ENCODE results near the gene LSM4. TPM values are rescaled to one million over a fixed set of nuclear protein-coding genes. Genes with fewer than 3 reads are reported as not detected.

The LSM4 gene
- total and polyA plus RNA-seq, 2 of the 13 experiments (the other 11 are each of a cell fraction or from before 2014, with no cell fraction given), result 65.8 to 166 TPM

DNA sequence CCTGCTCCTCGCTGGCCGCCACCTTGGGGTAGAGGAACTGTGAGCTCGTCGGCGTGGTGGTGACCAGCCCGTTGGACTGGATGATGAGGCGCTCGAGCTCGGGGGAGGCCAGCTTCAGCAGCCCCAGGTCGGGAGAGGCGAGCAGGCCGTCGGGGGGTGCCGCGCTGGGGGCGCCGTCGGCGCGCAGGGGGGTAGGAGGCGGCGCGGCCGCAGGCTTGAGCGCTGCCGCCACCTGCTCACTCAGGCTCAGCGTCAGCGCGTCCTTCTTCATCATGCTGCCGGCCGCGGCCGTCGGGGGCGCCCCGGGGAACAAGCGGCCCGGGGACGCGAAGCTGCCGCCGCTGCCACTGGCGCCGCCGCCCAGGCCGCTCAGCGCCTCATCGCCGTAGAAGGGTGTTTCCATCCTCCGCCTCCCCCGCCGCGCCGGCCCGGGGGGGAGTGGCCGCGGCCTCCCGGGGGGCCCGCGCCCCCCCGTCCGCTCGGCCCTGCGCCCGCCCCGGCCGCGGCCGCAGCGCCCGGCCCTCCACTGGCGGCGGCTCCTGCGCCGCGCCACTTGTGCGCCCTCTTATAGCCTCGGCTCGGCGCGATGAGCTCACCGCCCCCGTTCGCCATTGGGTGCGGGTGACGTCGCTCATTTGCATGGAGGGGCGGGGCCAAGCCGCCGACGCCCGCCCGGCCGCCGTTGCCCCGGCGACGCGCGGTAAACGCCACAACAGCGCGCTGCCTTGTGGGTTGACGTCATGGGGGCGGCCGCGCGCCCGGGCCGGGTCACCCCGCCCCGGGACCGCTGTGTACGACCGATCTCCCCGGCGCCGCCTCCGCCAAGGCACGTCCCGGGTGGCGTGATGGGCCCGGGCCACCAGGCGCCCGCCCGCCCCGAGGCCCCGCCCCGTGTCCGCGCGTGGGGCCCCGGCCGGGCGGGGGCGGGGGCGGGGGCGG is 41.5 kb downstream of the LSM4 start, which contains the start of gene JUND (continued):
- TF ChIP-seq, protein P1, sequence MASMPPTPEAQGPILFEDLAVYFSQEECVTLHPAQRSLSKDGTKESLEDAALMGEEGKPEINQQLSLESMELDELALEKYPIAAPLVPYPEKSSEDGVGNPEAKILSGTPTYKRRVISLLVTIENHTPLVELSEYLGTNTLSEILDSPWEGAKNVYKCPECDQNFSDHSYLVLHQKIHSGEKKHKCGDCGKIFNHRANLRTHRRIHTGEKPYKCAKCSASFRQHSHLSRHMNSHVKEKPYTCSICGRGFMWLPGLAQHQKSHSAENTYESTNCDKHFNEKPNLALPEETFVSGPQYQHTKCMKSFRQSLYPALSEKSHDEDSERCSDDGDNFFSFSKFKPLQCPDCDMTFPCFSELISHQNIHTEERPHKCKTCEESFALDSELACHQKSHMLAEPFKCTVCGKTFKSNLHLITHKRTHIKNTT (CRISPR knock-in tag; IDR thresholded peaks at IDR 0.05), result no peak
- TF ChIP-seq GFI1 (CRISPR knock-in tag; IDR thresholded peaks at IDR 0.05; ENCODE audit: borderline replicate concordance), result peak; percentile 42; the same call in 1 of the 2 replicates
- TF ChIP-seq, protein P2, sequence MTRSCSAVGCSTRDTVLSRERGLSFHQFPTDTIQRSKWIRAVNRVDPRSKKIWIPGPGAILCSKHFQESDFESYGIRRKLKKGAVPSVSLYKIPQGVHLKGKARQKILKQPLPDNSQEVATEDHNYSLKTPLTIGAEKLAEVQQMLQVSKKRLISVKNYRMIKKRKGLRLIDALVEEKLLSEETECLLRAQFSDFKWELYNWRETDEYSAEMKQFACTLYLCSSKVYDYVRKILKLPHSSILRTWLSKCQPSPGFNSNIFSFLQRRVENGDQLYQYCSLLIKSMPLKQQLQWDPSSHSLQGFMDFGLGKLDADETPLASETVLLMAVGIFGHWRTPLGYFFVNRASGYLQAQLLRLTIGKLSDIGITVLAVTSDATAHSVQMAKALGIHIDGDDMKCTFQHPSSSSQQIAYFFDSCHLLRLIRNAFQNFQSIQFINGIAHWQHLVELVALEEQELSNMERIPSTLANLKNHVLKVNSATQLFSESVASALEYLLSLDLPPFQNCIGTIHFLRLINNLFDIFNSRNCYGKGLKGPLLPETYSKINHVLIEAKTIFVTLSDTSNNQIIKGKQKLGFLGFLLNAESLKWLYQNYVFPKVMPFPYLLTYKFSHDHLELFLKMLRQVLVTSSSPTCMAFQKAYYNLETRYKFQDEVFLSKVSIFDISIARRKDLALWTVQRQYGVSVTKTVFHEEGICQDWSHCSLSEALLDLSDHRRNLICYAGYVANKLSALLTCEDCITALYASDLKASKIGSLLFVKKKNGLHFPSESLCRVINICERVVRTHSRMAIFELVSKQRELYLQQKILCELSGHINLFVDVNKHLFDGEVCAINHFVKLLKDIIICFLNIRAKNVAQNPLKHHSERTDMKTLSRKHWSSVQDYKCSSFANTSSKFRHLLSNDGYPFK (CRISPR knock-in tag; IDR thresholded peaks at IDR 0.05; ENCODE audit: borderline replicate concordance), result no peak
- peak; percentile 83 for TF ChIP-seq ZMYM4 (CRISPR knock-in tag; IDR thresholded peaks at IDR 0.05)
- peak; percentile 48 for TF ChIP-seq FOXA3 (CRISPR knock-in tag; IDR thresholded peaks at IDR 0.05)
- TF ChIP-seq, protein P3, sequence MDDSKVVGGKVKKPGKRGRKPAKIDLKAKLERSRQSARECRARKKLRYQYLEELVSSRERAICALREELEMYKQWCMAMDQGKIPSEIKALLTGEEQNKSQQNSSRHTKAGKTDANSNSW (CRISPR knock-in tag; IDR thresholded peaks at IDR 0.05; ENCODE audit: borderline replicate concordance), result no peak
- no peak for TF ChIP-seq ZNF766 (CRISPR knock-in tag; IDR thresholded peaks at IDR 0.05; ENCODE audit: borderline replicate concordance)
- TF ChIP-seq ASH2L (IDR thresholded peaks at IDR 0.05; ENCODE audit: insufficient read length, low read depth, low read length), result peak; percentile 34
- no peak for TF ChIP-seq ZBTB3 (CRISPR knock-in tag; IDR thresholded peaks at IDR 0.05; ENCODE audit: borderline replicate concordance, low read depth)
- no peak for TF ChIP-seq ZNF775 (CRISPR knock-in tag; IDR thresholded peaks at IDR 0.05; ENCODE audit: borderline replicate concordance)
- TF ChIP-seq, protein P4, sequence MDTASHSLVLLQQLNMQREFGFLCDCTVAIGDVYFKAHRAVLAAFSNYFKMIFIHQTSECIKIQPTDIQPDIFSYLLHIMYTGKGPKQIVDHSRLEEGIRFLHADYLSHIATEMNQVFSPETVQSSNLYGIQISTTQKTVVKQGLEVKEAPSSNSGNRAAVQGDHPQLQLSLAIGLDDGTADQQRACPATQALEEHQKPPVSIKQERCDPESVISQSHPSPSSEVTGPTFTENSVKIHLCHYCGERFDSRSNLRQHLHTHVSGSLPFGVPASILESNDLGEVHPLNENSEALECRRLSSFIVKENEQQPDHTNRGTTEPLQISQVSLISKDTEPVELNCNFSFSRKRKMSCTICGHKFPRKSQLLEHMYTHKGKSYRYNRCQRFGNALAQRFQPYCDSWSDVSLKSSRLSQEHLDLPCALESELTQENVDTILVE (CRISPR knock-in tag; IDR thresholded peaks at IDR 0.05), result peak; percentile 82; the same call in 1 of the 2 replicates
- TF ChIP-seq, protein P5, sequence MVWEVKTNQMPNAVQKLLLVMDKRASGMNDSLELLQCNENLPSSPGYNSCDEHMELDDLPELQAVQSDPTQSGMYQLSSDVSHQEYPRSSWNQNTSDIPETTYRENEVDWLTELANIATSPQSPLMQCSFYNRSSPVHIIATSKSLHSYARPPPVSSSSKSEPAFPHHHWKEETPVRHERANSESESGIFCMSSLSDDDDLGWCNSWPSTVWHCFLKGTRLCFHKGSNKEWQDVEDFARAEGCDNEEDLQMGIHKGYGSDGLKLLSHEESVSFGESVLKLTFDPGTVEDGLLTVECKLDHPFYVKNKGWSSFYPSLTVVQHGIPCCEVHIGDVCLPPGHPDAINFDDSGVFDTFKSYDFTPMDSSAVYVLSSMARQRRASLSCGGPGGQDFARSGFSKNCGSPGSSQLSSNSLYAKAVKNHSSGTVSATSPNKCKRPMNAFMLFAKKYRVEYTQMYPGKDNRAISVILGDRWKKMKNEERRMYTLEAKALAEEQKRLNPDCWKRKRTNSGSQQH (CRISPR knock-in tag; IDR thresholded peaks at IDR 0.05; ENCODE audit: low read depth), result peak; percentile 40; the same call in 1 of the 2 replicates
- TF ChIP-seq ZSCAN12 (CRISPR knock-in tag; IDR thresholded peaks at IDR 0.05), result no peak
- TF ChIP-seq ZNF383 (CRISPR knock-in tag; IDR thresholded peaks at IDR 0.05; ENCODE audit: borderline replicate concordance), result no peak
- no peak for TF ChIP-seq NR3C1 (CRISPR knock-in tag; IDR thresholded peaks at IDR 0.05)
- peak; percentile 75; the same call in 1 of the 2 replicates for TF ChIP-seq ZNF446 (CRISPR knock-in tag; IDR thresholded peaks at IDR 0.05)
- TF ChIP-seq MTF2 (CRISPR knock-in tag; IDR thresholded peaks at IDR 0.05; ENCODE audit: borderline replicate concordance), result no peak
